IPS-15b (cell line): ENCODE measurements around the gene BMI1.
A peak's percentile ranks its signal among the peaks of the same experiment; 100 is the strongest.

ENCODE experiments used
- H3K27me3 ChIP-seq: one replicate; pipeline ENCODE4 v1.6.1; 2013; ENCODE audit warnings: low read length; ENCODE audit not compliant: control insufficient read depth, insufficient read depth
- H3K36me3 ChIP-seq: one replicate; pipeline ENCODE4 v1.6.1; 2013; ENCODE audit warnings: low read length; ENCODE audit not compliant: control insufficient read depth, insufficient read depth
- H3K4me1 ChIP-seq: one replicate; pipeline ENCODE4 v1.6.1; 2013; ENCODE audit warnings: mild to moderate bottlenecking, low read length; ENCODE audit not compliant: control insufficient read depth, insufficient read depth
- H3K4me3 ChIP-seq: one replicate; pipeline ENCODE4 v1.5.1; 2013; ENCODE audit warnings: low read depth, low read length
- H3K9ac ChIP-seq: one replicate; pipeline ENCODE4 v1.6.1; 2013; ENCODE audit warnings: low read depth, mild to moderate bottlenecking, low read length
- H3K9me3 ChIP-seq: one replicate; pipeline ENCODE4 v1.6.1; 2013; ENCODE audit warnings: mild to moderate bottlenecking, low read length; ENCODE audit not compliant: control insufficient read depth, insufficient read depth

BMI1 gene

DNA sequence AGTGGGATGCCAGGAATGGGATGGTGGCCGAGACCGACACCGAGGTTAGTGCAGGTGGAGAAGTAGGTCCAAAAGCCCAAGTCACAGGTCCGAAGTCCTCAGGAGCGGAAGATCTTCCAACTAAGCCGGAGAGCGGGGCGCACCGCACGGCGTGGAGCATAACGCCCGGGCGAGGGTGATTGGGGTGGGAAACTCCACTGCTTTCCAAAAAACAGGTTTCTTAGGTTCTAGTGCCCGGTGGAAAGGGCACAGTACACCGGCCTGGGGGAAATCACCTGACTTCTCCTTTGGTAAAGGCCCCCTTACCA, 13.0 kb downstream of the BMI1 start:
- Histone ChIP-seq H3K36me3 (no peaks in the 10 kb centered on the region), H3K9ac (no peak overlapping the region), H3K27me3 (peaks cover 100% of the 10 kb centered on the region)

DNA sequence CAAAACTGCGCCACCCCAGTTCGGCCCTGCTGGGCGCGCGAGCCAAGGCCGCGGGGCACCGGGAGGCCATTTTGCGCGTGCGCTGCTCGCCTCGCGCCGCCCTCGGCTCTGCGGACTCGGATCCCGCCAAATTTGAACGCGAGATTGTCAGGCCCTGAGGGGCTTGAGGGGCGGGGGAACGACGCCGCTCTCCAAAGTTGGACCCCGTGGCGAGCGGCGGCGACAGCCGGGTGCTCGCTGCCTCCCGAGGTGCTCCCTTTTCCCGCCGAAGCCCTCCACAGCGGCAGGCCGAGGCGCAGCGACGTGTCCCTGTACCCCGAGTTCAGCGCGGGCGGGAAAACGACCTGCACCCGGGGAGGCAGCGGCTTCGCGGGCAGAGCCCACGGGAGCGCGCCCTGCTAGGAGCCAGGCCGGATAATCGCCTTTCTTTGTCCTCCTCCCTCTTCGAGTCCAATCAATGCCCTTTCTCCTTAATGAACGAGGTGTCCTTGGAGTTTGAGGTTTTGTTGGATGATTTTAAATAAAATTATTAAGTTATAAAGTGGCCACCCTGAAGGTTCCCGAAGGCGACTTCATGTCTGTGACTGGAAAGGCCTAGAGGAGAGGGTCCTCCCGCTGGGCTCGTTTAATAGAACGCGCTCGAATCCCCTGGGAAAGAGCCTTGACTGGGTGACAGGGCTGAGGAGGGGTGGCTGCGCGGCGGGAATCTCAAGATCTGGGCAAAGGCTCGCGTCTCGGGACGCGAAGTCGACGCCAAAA, 13.7 kb downstream of the BMI1 start:
- Histone ChIP-seq H3K4me1 (no peaks in the 10 kb centered on the region), H3K4me3 (peak overlapping the region; percentile 59), H3K27me3 (peaks cover 100% of the 10 kb centered on the region), H3K36me3 (no peaks in the 10 kb centered on the region), H3K9me3 (no peaks in the 10 kb centered on the region), H3K9ac (no peak overlapping the region)

More for the DNA sequence above, 13.0 kb downstream of the BMI1 start:
- H3K4me1 ChIP-seq = no peaks in the 10 kb centered on the region
- peak overlapping the region; percentile 59 for H3K4me3 ChIP-seq
- H3K9me3 ChIP-seq = no peaks in the 10 kb centered on the region

DNA sequence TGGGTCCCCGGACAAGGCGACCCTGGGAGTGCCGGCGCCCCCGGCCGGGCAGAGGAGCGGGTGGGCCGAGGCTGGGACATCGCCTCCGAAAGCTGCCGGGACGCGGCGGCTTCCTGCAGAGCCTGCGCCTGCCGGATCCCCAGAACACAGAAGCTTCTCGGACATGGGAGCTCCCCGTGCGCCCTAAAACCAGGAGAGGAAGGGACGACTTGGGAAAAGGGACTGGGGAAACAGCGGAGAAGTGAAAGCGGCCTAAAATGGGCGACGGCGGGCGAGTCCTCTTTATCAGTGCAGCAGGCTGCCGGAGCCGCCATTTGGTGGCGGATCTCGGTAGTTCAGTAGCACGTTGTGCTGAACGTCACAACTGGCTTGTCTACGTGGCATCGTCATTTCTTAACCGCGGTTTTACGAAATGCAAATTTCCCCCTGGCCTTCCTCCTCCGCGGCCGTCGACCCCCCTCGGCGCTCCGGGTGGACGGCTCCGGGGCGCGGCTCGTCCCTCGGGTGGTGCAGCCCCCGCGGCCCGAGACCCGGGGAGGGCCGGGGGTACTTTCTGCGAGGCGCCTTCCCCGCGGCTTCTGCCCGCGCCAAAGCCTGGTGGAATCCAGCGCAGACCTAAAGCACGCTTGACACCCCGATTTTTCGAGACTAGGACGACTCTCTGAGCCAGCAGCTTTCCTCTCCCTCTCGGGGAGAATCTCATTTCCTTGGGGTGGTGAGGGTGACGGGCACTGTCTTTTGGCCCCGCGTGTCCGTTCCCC, 14.5 kb downstream of the BMI1 start:
- H3K27me3 ChIP-seq = peaks cover 100% of the 10 kb centered on the region

DNA sequence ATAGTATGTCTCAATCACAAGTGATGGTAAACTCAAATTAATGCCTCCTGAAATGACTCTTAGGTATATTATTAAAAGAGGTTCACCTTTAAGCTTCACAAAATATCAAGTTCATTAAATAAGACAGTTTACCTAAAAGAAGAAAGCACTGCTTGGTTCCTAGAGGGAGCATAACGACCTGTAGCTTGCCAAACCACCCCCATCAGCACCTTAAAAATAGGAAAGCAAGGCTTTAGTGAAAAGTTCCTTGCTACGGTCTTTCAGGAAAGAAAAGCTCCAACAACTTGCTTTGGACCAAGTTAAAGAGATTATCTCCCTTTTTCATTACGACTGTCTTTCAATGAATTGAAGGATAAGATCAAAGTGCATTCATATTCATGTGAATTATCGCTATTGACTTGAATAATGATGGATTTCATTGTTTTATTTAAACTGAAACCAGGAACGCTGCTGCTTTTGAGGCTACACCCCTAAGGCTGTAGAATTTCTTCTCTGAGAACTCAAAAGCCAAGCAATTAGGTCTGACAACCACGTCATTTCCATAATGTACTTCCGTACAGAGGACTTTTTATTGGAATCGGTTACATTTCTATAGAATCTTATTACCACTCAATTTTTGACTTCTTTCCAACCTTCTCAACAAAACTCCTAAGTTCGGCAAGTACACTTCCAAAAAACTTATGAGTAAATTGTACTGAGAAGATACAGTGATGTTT, 17.4 kb downstream of the BMI1 start:
- Histone ChIP-seq H3K4me1 (peaks cover 3% of the 10 kb centered on the region), H3K4me3 (no peak overlapping the region), H3K9me3 (no peaks in the 10 kb centered on the region), H3K36me3 (no peaks in the 10 kb centered on the region), H3K9ac (no peak overlapping the region), H3K27me3 (peaks cover 95% of the 10 kb centered on the region)

More for the DNA sequence above, 14.5 kb downstream of the BMI1 start:
- no peaks in the 10 kb centered on the region for H3K36me3 ChIP-seq
- H3K4me1 ChIP-seq = peaks cover 3% of the 10 kb centered on the region
- H3K9ac ChIP-seq = no peak overlapping the region
- peak overlapping the region; percentile 59 for H3K4me3 ChIP-seq
- H3K9me3 ChIP-seq = no peaks in the 10 kb centered on the region

GRCh38 chr10:22338931-22339330, 18.0 kb downstream of the BMI1 start:
- no peaks in the 10 kb centered on the region for H3K36me3 ChIP-seq
- H3K27me3 ChIP-seq = peaks cover 95% of the 10 kb centered on the region
- H3K9ac ChIP-seq = no peak overlapping the region
- H3K9me3 ChIP-seq = no peaks in the 10 kb centered on the region
- peaks cover 3% of the 10 kb centered on the region for H3K4me1 ChIP-seq
- no peak overlapping the region for H3K4me3 ChIP-seq

GRCh38 chr10:22339761-22340328, 18.9 kb downstream of the BMI1 start:
- Histone ChIP-seq H3K36me3 (no peaks in the 10 kb centered on the region), H3K4me1 (peaks cover 3% of the 10 kb centered on the region), H3K4me3 (peak overlapping the region; percentile 57), H3K27me3 (peaks cover 95% of the 10 kb centered on the region), H3K9me3 (no peaks in the 10 kb centered on the region), H3K9ac (no peak overlapping the region)

GRCh38 chr10:22340329-22341189, 19.7 kb downstream of the BMI1 start:
- Histone ChIP-seq H3K27me3 (peaks cover 94% of the 10 kb centered on the region), H3K36me3 (no peaks in the 10 kb centered on the region), H3K4me3 (peak overlapping the region; percentile 57), H3K9me3 (no peaks in the 10 kb centered on the region), H3K9ac (no peak overlapping the region), H3K4me1 (peaks cover 3% of the 10 kb centered on the region)

DNA sequence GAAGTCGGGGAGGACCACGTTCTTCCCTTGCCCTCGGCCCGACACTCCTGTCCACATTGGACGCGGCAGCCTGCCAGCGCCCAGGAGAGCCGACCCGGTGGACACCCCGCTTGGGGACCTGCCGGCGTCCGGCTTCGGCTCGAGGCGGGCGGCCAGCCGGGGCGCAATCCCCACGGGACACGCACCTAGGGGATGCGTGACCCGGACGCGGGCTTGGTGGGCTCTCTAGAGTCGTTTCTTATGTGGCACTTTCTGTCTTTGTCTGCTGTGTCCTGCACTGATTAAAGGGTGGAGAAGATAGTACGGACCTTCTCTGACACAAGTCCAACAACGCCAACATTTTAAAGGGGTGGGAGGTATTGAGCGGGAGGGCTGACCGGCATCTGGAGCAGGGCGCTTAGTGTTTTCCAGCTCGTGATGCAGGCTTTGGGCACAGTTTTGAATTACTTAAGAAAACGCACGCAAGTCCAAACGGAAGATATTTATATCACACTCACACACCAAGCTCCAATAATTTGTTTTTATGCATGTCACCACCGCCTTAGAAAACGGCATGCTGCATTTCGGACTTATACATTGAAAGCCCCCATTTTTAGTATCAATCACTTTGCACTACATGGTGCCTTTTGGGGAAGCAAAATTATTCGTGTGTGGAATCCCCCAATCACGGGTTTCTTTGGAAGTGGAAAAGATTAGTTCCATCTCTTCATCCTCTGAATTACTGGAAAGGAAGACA, 20.5 kb downstream of the BMI1 start:
- Histone ChIP-seq H3K4me1 (peaks cover 4% of the 10 kb centered on the region), H3K9me3 (no peaks in the 10 kb centered on the region), H3K36me3 (no peaks in the 10 kb centered on the region), H3K27me3 (peaks cover 94% of the 10 kb centered on the region), H3K4me3 (peak overlapping the region; percentile 31), H3K9ac (no peak overlapping the region)

DNA sequence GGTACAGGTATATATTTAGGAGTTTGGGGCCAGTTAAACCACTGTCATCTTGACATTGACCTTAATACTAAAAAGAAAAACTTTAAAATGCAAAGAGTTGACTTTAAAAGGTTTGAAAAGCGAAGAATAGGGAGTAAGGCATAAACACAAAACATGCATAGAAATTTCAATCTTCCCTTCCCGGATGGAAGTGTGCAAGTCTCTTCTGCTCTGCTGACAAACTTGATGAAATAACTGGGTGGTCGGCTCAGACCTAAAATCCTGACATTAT, 21.0 kb downstream of the BMI1 start:
- Histone ChIP-seq H3K4me1 (peaks cover 4% of the 10 kb centered on the region), H3K9me3 (no peaks in the 10 kb centered on the region), H3K27me3 (peaks cover 94% of the 10 kb centered on the region), H3K4me3 (no peak overlapping the region), H3K9ac (no peak overlapping the region), H3K36me3 (no peaks in the 10 kb centered on the region)

DNA sequence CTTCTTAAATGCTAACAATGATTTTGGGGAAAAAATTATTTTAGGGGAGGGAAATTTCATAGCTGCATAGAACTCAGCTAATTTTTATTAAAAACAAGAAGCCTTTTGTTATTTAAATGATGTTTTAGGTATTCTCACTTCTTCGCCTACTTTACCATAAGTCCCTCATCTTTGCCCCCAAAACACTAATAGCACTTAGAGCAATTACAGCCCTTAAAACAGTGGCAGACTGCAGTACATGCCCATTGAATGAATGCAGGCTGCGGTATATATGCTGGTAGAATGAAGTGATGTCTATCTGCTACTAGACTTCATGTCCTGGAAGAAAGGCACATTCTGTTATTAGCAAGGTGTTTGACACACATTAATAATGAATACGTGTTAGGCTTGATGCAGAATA, 21.5 kb downstream of the BMI1 start:
- H3K9me3 ChIP-seq = no peaks in the 10 kb centered on the region
- H3K27me3 ChIP-seq = peaks cover 94% of the 10 kb centered on the region
- H3K36me3 ChIP-seq = no peaks in the 10 kb centered on the region
- H3K4me1 ChIP-seq = peaks cover 4% of the 10 kb centered on the region
- H3K4me3 ChIP-seq = no peak overlapping the region
- H3K9ac ChIP-seq = no peak overlapping the region
